ENCODE measurements around the gene DNAI4.
"Not testable (repeated sequence)": the region's sequence is repeated elsewhere in the genome, so short reads cannot be mapped to it uniquely, and the experiment has no call there.

DNAI4 gene

GRCh38 chr1:66809736-66810326, 114.8 kb downstream of the DNAI4 start:
- DNase-seq (ENCODE audit: low read depth, low spot score): peak; percentile 62
- TF ChIP-seq CTCF (IDR thresholded peaks at IDR 0.05; ENCODE audit: low read depth, low read length): no peak
- in situ Hi-C loops (cut with HindIII; ENCODE audit: low sequenced_read_pairs): no loop called here
- H3K4me3 ChIP-seq (ENCODE audit: low read depth, low read length): no peak overlapping the region

- in situ Hi-C loops (cut with HindIII; ENCODE audit: low sequenced_read_pairs): no loop called here
- TF ChIP-seq CTCF (IDR thresholded peaks at IDR 0.05; ENCODE audit: low read depth, low read length): no peak
- no peak for DNase-seq (ENCODE audit: low read depth, low spot score)
- H3K4me3 ChIP-seq (ENCODE audit: low read depth, low read length): no peak overlapping the region
These were observed 115.4 kb downstream of the DNAI4 start for GRCh38 chr1:66809245-66809644.

GRCh38 chr1:66795839-66796238, 128.8 kb downstream of the DNAI4 start:
- in situ Hi-C loops (cut with HindIII; ENCODE audit: low sequenced_read_pairs); DNase-seq (ENCODE audit: low read depth, low spot score); H3K4me3 ChIP-seq (ENCODE audit: low read depth, low read length): not testable (repeated sequence)

GRCh38 chr1:66791621-66792610, 132.7 kb downstream of the DNAI4 start:
- in situ Hi-C loops (cut with HindIII; ENCODE audit: low sequenced_read_pairs): no loop called here
- H3K4me3 ChIP-seq (ENCODE audit: low read depth, low read length): no peak overlapping the region
- no peak for TF ChIP-seq CTCF (IDR thresholded peaks at IDR 0.05; ENCODE audit: low read depth, low read length)
- DNase-seq (ENCODE audit: low read depth, low spot score): no peak

- DNase-seq (ENCODE audit: low read depth, low spot score): no peak
- no peak overlapping the region for H3K4me3 ChIP-seq (ENCODE audit: low read depth, low read length)
- no peak for TF ChIP-seq CTCF (IDR thresholded peaks at IDR 0.05; ENCODE audit: low read depth, low read length)
- in situ Hi-C loops (cut with HindIII; ENCODE audit: low sequenced_read_pairs): no loop called here
These were observed 136.3 kb downstream of the DNAI4 start for GRCh38 chr1:66788231-66788939.

GRCh38 chr1:66787641-66788040, 137.0 kb downstream of the DNAI4 start:
- in situ Hi-C loops (cut with HindIII; ENCODE audit: low sequenced_read_pairs): no loop called here
- no peak for TF ChIP-seq CTCF (IDR thresholded peaks at IDR 0.05; ENCODE audit: low read depth, low read length)
- no peak for DNase-seq (ENCODE audit: low read depth, low spot score)
- H3K4me3 ChIP-seq (ENCODE audit: low read depth, low read length): no peak overlapping the region

- H3K4me3 ChIP-seq (ENCODE audit: low read depth, low read length); in situ Hi-C loops (cut with HindIII; ENCODE audit: low sequenced_read_pairs); DNase-seq (ENCODE audit: low read depth, low spot score): not testable (repeated sequence)
These were observed 138.9 kb downstream of the DNAI4 start for GRCh38 chr1:66785800-66786199.

Data from astrocyte of the spinal cord (primary cell).